Bronchus fibroblast of lung (primary cell): Measurements from ENCODE around the gene ATF6. TPM values are rescaled to one million over a fixed set of nuclear protein-coding genes. Genes with fewer than 3 reads are reported as not detected.

ENCODE experiments used
- total RNA-seq: library from RNA; depleted of rRNA; stranded (reverse); fragments of >200 nt; gene quantifications from 2 replicates; pipeline ENCODE4 v1.2.3, GENCODE V29; 2015

Gene ATF6
- total RNA-seq: 14.9 and 17.8 TPM in 2 replicates

GRCh38 chr1:161766102-161766981 is at the start of gene ATF6:
ATF6 (plus strand) TSS chr1:161766320; CDS start chr1:161766361, 41 bp downstream.

GRCh38 chr1:161720956-161721737 is 45.0 kb upstream of the ATF6 start, which contains the start of gene FCRLB:
FCRLB (plus strand) TSS chr1:161721544; CDS start chr1:161722673, 1,129 bp downstream.

GRCh38 chr1:161749509-161750407 is 16.4 kb upstream of the ATF6 start, which contains the start of gene DUSP12:
DUSP12 (plus strand) TSS chr1:161749786; CDS start chr1:161749802, 16 bp downstream.

Other genes starting within 250 kb of the ATF6 start
- gene HSPA6, start 241.8 kb upstream of the ATF6 start, total RNA-seq: under 0.01 TPM in 1 of 2 replicates, not detected in the other
- not detected in 2 replicates for gene FCGR3A, start 216.5 kb upstream of the ATF6 start, total RNA-seq
- not detected in 2 replicates for gene FCGR3B, start 135.1 kb upstream of the ATF6 start, total RNA-seq
- not detected in 2 replicates for gene FCGR2B, start 103.2 kb upstream of the ATF6 start, total RNA-seq
- gene FCRLA, start 59.1 kb upstream of the ATF6 start, total RNA-seq: 0.15 and 0.34 TPM in 2 replicates
- 2.1 and 2.4 TPM in 2 replicates for gene FCRLB, start 44.8 kb upstream of the ATF6 start, total RNA-seq
- 27.1 and 30.9 TPM in 2 replicates for gene DUSP12, start 16.5 kb upstream of the ATF6 start, total RNA-seq